ENCODE data around the gene NALCN.

The NALCN gene

DNA sequence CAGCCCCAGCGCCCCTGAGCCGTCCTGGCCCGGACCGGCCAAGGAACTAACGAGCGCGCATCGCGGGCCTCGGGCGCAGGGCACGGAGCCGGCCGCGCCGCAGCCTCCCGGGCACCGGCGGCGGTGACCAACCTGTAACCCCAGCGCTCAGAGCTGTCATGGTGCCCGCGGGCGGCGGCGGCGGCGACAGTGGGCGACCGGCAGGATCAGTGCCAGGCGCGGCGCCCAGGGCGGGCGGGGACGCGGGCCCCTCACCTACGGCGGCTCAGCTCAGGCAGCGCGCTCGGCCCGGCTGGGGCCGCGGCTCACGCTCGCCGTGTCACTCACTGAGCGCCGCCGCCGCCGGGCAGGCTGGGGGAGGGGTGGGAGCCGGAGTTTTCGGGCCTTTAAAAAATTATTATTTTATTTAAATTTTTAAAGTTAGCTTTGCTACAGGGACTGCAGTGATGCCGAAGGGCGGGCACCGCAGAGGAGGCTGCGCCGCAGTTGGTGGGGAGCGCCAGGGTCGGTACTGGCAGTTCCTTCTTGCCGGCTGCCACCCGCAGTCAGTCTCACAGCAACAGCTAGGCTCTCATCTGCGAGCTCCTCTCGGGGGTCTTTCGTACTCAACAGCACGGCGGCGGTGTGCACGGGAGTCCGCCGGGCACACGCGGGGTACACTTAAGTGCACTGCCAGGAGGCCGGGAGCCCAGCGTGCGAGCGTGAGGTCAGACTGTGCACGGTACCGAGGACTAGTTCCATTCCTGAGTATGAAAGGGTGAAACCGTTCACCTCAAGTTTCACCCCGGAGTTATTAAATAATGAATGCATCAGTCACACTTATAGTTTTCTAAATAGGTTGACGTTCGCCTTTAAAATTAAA is at the start of gene NALCN:
Gene NALCN, minus strand, starts transcription at position 328 of the 862 bp plus-strand sequence. CDS start 17,382 bp downstream, outside the sequence.
- peak; percentile 32 for DNase-seq

DNA sequence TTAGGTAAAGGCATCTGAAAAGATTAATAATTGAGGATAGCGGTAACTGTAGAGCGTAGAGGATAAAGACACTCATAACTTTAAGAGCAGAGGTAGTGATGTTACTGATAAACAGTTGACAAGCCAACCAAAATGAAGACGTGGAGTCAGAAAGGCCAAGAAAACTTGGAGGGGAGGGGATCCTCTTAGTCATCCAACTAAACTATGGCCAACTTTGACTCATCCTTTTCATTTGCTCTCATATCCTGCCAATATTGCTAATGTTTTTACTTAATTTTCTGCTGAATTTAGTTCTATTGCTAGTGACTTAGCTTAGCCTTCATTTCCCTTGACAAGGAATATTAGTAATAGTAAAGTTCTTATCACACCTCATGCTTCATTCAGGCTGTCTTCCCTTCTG is 49.6 kb upstream of the NALCN start:
- DNase-seq: no peak

DNA sequence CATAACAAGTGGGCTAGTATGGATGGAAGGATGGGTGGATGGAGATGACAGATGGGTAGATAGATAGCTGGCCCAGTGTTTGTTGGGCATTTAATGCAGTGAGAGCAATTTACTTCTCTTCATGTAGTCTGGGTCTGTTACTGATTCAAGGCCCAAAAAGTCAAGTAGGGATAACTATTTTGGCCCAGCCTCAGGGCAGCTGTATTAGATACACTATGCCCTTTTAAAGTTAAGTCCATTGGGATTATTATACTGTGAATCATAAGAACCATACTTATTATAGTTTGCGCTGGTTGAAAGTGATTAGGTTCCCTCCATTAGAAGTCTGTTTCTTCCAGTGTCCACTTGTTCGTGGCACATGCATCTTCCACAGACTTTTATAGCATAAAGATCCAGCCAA is 40.9 kb upstream of the NALCN start:
- DNase-seq: no peak

DNA sequence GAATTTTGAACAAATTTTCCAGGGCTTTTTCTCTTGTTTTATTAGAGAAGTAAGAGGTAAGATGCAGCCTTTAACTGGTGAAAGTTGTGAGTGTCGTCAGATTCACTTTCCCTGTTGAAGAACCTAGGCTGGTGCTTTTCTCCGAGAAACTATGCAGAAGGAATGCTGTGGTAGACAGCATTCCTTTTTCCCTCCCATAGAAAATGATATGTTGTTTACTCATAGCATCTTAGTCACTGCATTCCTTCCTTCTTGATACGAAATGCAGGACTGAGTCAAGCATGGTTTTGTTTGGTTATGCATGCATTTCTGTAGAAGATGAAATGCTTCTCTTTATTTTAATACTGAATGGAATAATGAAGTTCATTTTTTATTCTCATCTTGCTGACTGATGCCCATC is 39.6 kb upstream of the NALCN start:
- DNase-seq: no peak

DNA sequence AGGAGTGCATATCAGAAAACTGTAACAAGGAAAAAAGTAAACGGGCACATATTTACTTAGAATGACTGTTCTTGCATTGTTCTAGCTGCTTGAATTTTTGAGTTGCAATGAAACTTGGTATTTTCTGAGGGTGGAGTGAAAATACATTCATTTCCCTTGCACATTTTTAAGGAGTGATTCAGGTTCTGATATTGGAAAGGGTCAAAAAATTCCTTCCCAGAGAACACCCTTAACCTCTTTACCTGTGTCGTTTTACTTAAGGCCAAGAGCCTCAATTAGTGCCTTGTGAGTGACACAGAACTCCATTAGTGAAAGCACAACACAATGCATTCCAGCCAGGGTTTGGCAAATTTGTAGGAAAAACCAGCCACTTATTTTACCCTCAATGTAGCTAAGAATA is 38.5 kb upstream of the NALCN start:
- no peak for DNase-seq

DNA sequence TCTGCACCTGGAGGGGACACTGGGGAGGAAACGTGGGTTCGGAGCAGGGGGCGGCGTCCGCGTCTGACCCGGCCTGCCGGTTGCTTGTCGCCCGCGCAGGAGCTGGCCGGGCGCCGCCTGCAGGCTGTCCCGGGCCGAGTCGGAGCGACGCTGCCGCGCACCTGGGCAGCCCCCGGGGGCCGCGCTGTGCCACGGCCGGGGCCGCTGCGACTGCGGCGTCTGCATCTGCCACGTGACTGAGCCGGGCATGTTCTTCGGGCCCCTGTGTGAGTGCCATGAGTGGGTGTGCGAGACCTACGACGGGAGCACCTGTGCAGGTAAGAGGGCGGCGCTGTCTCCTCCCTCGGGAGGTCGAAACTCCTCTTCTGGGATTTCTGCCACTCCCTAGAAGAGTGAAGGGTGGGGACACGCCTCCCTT is 37.5 kb upstream of the NALCN start:
- no peak for DNase-seq

DNA sequence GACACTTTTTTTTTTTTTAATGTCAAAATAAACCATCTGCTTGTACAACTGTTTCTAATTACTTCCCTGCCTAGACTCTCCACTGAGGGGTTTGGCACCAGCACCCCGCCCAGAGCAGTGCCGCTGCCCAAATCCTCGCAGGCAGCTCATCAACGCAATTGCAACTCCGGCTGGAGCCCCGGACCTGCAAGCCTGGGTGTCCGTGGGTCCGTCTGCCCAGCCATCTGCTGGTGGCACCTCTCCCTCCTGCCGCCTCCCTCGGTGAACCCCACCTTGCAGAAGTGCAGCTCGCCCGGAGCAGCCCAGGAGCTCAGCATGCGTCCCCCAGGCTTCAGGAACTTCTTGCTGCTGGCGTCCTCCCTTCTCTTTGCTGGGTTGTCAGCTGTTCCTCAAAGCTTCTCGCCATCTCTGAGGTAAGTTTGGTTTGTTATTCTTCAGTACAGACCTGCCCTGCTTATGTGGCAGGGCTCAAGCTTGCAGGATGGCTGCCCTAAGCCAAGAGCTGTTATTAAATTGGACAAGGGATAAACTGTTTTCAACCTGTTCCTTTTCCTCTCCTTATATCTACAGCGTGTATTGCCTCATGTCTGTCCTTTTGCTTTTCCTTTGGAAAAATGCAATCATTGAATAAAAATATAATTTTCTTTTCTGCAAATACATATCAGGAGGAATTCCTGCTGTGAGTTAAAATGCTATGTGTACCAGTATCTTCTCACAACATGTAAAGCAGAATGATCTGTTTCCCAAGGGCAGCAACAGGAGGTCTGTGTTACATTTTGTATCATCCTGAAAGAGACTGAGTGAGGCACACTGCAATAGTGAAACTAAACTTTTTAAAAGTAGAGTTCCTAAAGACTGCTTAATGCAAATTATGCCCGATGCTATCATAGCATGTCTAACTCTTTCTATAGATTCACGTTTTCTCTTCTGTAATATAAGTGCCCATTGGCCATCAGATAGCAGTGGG is 36.5 kb upstream of the NALCN start, which contains the start of gene ITGBL1:
Gene ITGBL1, plus strand, starts transcription at position 157 of the 967 bp plus-strand sequence. Its CDS starts 159 bp downstream, at position 316.
- peak; percentile 52 for DNase-seq

DNA sequence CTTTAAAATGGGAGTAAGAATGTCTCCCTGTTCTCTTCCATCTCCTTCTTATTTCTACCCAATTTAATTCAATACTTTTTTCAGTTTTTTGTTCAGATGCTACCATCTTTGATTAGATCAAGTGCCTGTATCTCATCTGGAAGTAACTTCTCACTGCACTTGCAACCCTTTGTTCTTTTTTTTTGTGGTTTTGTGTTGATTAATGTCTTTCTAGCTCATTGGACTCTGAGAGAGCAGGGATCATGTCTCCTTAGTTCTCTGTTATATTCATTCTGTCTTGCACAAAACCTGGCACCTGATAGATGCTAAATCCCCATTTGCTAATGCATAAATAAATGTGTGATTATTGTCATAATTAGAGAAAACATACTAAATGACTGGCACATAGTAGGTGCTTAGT is 35.3 kb upstream of the NALCN start:
- DNase-seq: no peak

DNA sequence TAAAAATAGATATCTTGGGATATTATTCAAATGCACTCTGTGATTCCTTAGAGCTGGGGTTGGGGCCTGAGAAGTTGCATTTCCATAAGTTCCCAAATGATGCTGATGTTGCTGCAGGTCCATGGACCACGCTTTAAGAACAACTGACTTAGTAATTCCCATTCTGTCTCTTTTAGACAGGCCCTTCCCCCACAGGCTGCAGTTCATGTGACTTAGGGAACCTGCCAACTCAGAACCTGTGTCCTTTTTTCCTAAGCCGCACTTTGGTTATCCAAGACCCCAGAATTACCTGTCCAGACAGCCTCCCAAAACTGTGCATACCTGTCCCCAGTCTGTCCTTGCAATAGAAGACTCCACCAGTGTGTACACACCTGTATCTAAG is 34.4 kb upstream of the NALCN start:
- no peak for DNase-seq

DNA sequence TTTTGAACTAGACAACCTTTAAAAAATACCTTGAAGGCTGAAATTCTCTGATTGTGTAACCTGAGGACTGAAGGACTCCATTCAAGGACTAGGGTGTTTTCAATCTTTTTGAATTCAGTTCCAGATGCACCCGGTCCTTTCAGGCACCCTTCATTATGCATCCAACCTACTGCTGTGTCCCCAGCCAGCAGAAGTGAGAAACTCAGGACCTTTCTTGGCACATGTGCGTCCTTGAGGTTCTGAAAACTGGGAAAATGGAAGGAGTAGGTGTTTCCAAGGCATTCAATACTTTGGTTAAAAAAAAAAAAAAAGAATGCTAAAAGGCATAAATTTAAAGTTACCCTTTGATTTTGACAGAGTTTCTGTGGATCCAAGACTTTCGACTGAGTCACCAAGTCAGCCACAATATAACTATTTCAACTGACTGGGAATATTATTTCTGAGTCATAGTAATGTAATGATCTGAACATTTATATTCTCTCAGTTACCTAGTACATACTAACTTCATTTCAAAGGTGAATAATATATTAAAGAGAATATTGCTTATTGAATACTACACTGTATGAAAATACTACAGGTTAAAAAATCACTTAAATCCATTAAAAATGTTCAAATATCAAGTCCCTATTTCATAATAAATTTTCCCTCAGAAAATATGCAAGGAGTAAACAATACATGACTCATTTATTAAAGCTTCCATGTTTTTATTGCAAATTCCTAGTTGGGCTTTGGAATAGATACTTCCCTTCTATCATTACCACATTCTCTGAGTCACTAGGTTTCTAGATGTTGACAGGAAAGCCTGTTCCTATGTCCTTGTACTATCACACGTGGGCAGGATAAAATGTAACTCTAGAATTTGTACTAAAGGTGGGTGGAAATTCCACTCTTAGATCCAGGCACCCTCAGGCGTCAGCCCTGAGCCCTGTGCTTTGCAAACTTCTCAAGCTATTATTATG is 33.8 kb upstream of the NALCN start:
- no peak for DNase-seq

DNA sequence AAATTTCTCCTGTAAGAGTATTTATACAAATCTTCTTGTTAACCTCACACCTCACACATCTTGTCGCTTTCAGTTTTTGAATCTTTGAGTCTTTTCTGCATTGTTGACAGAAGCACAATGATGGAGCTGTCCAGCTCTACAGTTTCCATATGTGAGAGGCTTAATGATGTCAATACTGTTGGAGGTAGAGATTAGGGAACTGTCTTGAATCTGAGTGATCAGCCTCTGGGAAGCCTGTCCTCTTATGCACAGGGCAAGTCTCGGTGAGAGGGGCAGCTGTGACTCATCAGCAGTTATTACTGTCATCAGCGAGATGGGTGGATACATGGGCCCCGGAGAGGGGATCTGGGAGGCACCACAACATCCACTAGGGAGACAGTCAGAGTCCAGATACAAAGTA is 31.5 kb upstream of the NALCN start:
- no peak for DNase-seq

DNA sequence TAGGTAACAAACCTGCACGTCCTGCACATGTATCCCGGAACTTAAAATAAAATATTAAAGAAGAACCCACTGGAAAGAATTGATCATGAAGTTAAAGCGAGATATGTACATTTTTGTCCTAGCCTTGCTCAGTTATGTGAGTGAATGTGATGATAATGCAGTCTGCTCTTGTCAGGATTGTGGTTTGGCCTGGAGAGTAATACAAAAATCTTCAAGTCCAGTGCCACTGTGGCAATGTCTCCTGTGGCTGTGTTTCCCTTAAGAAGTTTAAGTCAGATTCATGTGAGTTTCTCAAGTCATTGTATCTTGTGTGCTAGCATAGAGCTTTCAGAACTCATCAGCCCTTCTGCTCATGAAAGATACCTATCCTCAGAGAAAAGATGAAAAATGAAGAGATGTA is 18.2 kb upstream of the NALCN start:
- DNase-seq: no peak

DNA sequence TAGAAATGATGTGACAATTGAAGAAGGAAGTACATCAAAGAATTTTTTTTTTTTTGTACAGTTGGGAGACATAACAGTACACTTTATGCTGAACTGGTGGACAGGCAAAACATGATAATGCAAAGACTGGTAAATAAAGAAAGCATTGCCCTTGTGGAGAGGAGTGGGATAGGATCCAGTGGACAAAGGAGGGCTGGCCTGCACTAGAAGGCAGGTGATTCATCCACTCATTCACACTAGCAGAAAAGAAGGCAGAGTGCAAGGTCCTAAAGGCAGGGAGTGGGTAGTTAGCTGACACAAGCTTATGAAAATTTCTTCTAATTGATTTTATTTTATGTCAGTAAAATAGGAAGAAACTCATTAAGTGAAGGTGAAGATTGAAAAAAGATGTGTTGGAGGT is 17.6 kb upstream of the NALCN start:
- no peak for DNase-seq

DNA sequence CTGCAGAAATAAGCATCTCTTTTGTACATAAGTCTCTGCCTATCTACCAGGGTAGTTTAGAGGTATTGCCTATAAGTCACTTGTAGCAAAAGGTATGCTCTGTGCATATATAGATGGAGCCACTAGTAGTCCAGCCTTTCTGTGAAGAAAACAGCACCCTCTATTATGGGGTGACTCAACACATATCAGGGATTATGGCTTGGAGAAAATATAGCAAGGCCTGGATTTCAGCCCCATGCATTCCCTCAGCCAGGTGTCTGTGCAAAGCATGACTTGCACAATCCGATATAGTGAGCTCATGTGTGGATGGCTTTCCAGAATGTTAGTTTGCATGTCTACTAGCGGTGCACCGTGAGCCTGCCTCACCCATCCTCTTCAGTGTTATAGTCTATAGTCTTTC is 13.4 kb upstream of the NALCN start:
- no peak for DNase-seq

DNA sequence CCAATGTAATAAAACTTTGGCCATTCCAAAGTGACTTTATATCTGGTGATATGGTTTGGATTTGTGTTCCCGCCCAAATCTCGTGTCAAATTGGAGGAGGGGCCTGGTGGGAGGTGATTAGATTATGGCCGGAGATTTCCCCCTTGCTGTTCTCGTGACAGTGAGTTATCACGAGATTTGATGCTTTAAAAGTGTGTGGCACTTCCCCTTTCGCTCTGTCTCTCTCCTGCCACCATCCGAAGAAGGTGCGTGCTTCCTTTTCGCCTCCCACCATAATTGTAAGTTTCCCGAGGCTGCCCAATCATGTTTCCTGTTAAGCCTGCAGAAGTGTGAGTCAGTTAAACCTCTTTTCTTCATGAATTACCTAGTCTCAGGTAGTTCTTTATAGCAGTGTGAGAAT is 9.3 kb upstream of the NALCN start:
- no peak for DNase-seq

DNA sequence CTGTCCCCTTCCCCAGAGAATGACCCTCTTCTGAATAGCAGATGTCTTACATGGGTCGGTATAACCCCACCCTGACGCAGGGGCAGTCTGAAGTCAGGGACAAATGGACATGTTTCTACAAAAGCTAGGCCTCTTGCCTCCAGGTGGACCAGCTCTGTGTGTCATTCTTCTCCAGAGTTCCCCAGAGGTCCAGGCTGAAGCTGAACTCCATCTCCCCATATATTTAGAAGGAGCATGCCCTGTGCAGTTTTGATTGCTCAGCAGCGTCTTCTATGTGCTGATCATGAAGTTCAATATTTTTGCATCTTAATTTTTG is 8.8 kb upstream of the NALCN start:
- DNase-seq: no peak

DNA sequence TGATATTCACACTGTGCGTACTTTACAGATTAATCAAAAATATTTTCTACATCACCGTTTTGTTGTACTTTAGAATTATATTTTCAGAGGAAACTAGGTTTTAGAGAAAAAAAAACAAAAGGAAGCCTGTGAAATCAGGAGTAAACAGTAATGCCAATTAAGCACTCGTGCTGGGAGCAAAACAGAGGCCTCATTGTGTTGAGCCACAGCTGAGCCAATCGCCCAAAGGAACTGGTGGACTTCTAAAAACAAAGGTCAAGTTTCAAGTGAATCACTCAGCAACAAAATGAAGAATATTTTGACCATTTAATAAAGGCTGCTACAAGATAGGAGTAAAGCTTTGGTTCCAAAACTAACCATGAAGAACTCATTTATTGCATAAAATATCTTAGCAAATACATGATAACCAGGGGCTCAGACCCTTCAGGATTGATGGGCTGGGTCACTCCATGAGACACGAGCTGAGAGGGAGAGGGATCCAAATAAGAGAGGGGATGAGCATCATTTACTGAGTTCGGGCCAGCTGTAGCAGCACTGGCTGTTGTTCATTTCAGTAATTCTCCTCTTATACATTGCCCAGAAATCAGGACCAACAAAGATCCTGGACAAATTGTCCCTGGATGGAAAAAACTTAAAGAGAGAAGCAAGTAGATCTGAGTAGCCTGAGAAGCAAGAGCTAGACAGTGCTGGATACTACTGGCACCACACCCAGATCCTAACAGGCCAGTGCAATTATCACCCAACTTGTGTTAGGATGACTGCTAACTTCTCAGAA is 8.3 kb upstream of the NALCN start:
- DNase-seq: no peak

DNA sequence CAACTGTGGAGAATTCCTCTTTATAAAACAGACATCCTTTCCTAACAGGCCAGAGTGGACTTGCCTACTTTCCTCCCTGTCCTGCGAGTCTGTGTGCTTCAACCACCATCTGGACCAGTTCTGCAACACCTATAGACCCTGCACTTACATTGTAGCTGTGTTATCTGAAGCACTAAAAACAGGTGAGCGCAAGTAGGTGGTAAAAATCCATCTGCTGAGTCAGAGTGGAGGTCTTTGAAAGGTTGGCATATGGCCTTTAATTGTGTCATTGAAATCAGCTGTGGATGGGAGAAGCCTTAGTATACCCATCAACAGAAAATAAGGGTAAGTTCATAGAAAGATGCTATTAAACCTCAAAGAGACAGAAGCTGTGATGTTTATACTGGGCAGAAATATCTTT is 7.6 kb upstream of the NALCN start:
- no peak for DNase-seq

DNA sequence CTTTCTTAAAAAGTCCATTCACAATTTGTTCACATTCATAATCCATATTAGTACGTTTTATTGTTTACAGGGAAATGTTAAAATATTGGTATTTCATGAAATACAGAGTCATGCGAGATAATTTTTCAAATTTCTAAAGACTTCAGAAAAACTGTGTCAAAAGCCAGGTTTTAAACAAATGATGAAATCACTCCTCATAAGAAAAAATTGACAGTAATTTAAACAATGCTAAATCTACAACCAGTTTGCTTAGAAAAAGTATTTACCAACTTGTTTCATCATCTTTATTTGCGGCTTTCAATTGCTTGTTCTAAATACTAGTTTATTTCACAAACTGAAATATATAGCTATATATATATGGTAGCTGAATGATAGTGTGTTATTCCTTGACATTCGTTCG is 1.2 kb upstream of the NALCN start:
- no peak for DNase-seq

DNA sequence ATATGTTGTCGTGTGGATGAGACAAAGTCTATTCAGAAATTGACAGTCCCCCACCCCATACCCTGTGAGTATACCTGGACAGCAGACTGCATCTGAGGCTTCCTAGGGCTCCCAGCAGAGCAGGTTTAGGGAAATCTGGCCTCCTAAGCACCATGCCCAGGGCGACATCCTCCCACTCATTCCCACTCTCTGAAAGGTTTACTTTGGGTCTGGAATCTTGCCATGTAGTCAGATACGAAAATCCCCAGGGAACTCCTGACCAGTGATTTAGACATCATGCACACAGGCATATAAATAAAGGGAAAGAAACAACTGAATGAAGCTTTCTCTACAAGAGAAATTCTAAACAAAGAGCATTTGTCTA is 717 bp upstream of the NALCN start:
- no peak for DNase-seq

DNA sequence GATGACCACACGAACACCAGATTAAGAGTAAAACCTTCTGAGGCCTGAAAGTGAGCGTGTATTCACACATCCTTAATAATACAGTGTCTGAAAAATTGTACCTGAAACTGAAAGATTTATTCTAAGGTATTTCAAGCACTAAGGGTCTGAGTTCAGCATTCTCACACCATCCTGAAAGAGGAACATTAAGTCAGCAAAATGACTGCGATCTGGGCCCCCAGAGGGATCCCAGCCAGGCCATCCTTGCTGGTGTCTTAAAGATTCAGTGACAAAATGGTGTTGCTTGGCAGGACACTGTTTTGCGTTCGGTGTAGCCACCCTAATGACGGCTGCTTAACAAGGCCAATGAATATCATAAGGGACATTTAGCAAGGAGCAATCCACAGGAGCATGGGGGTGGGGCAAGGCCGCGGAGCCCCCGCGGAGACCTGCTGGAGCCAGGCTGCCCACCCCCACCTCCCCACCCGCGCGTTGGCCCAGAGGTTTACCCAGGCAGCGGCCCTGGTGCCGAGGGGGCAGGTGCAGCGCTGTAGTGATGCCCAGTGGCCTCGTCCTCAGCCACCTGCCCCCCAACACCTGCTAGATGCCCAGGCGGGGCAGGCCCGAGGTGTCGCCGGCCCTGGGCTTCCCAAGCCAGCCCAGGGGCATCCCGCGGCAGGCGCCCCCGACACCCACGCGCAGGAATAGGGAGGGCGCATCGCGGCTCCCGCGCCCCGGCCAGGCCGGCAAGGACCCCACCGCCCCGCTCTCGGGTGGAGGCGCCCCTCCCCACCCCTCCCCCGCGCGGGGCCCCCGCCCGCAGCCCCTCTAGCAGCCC is 742 bp downstream of the NALCN start:
- DNase-seq: no peak

Measured in right hindlimb (tissue), 1 donor.